Astrocyte (in vitro differentiated cells and primary cell): ENCODE measurements around the gene METTL22. TPM values are rescaled to one million over a fixed set of nuclear protein-coding genes. Genes with fewer than 3 reads are reported as not detected.

ENCODE experiments used
- DNase-seq: peaks from one replicate; pipeline ENCODE4 v3.0.0-alpha.2; 2010; ENCODE audit warnings: low read depth
- FAIRE-seq: peaks from 2 replicates; lab custom pipeline; 2011; peaks lifted over from hg19 to GRCh38; lab: Jason Lieb, UNC
- H2AFZ ChIP-seq: 2 replicates; pipeline ENCODE4 v1.6.0; 2012; ENCODE audit warnings: low read depth, low read length, inconsistent platforms
- H3K27ac ChIP-seq: 2 replicates; pipeline ENCODE4 v1.5.1; 2011; ENCODE audit warnings: low read depth, low read length, inconsistent platforms
- H3K27me3 ChIP-seq: 2 replicates; pipeline ENCODE4 v1.6.0; 2011; ENCODE audit warnings: low read length, inconsistent platforms; ENCODE audit not compliant: insufficient read depth
- H3K36me3 ChIP-seq: 2 replicates; pipeline ENCODE4 v1.5.1; 2011; ENCODE audit warnings: low read length, inconsistent platforms; ENCODE audit not compliant: insufficient read depth
- H3K4me1 ChIP-seq: 2 replicates; pipeline ENCODE4 v1.5.1; 2011; ENCODE audit warnings: low read length, inconsistent platforms; ENCODE audit not compliant: insufficient read depth
- H3K4me2 ChIP-seq: 2 replicates; pipeline ENCODE4 v1.6.0; 2012; ENCODE audit warnings: low read length, inconsistent platforms
- H3K4me3 ChIP-seq: 2 replicates; pipeline ENCODE4 v1.5.1; 2011; ENCODE audit warnings: low read depth, mild to moderate bottlenecking, low read length, inconsistent platforms; ENCODE audit not compliant: insufficient read depth
- H3K79me2 ChIP-seq: 2 replicates; pipeline ENCODE4 v1.6.0; 2012; ENCODE audit warnings: mild to moderate bottlenecking, low read length, inconsistent platforms; ENCODE audit not compliant: insufficient read depth
- H3K9ac ChIP-seq: 2 replicates; pipeline ENCODE4 v1.6.0; 2012; ENCODE audit warnings: mild to moderate bottlenecking, low read length, inconsistent platforms
- H3K9me3 ChIP-seq: 2 replicates; pipeline ENCODE4 v1.5.1; 2012; ENCODE audit warnings: low read depth, mild to moderate bottlenecking, low read length, inconsistent platforms; ENCODE audit not compliant: insufficient read depth
- H4K20me1 ChIP-seq: 2 replicates; pipeline ENCODE4 v1.6.0; 2012; ENCODE audit warnings: low read length, inconsistent platforms; ENCODE audit not compliant: insufficient read depth
- H3K27ac Mint-ChIP-seq: one replicate; pipeline ENCODE4 v1.8.0; 2021; ENCODE audit warnings: mild to moderate bottlenecking, mixed read lengths; ENCODE audit not compliant: unreplicated experiment
- H3K27me3 Mint-ChIP-seq: one replicate; pipeline ENCODE4 v1.8.0; 2021; ENCODE audit warnings: low read depth, mixed read lengths; ENCODE audit not compliant: unreplicated experiment
- H3K36me3 Mint-ChIP-seq: one replicate; pipeline ENCODE4 v1.8.0; 2021; ENCODE audit warnings: low read depth, mixed read lengths; ENCODE audit not compliant: unreplicated experiment
- H3K4me1 Mint-ChIP-seq: one replicate; pipeline ENCODE4 v1.8.0; 2021; ENCODE audit warnings: low read depth, mixed read lengths; ENCODE audit not compliant: unreplicated experiment
- H3K4me3 Mint-ChIP-seq: one replicate; pipeline ENCODE4 v1.8.0; 2021; ENCODE audit warnings: mild to moderate bottlenecking, moderate library complexity, mixed read lengths; ENCODE audit not compliant: unreplicated experiment
- H3K9me3 Mint-ChIP-seq: one replicate; pipeline ENCODE4 v1.8.0; 2021; ENCODE audit warnings: mild to moderate bottlenecking, mixed read lengths; ENCODE audit not compliant: unreplicated experiment
- CTCF ChIP-seq: IDR thresholded peaks from 2 replicates; pipeline ENCODE4 v1.5.1; 2011; ENCODE audit warnings: low read depth, mild to moderate bottlenecking, inconsistent platforms, low read length, moderate library complexity; ENCODE audit not compliant: insufficient read depth
- EZH2 ChIP-seq: IDR thresholded peaks from 2 replicates; pipeline ENCODE4 v1.6.1; 2012; ENCODE audit warnings: mild to moderate bottlenecking, low read length, inconsistent platforms; ENCODE audit not compliant: insufficient read depth
- total RNA-seq: library from RNA; stranded (reverse); gene quantifications from 2 replicates; pipeline ENCODE4 v1.2.1, GENCODE V29; 2021

METTL22 gene
- total RNA-seq, 1 donor from 2014 or later: 37.7 TPM

- Histone ChIP-seq H3K27me3 (no peaks in the 10 kb centered on the region), H2AFZ (no peak overlapping the region), H3K9me3 (peaks cover 10% of the 10 kb centered on the region), H3K36me3 (no peaks in the 10 kb centered on the region), H3K4me1 (no peaks in the 10 kb centered on the region), H3K9ac (no peak overlapping the region), H4K20me1 (peaks cover 9% of the 10 kb centered on the region), H3K79me2 (no peaks in the 10 kb centered on the region), H3K27ac (no peak overlapping the region), H3K4me2 (no peak overlapping the region), H3K4me3 (no peak overlapping the region)
- Mint-ChIP-seq H3K4me1 (peaks cover 12% of the 10 kb centered on the region), H3K9me3 (peaks cover 9% of the 10 kb centered on the region), H3K27ac (no peak overlapping the region), H3K36me3 (peaks cover 23% of the 10 kb centered on the region), H3K27me3 (no peaks in the 10 kb centered on the region), H3K4me3 (no peak overlapping the region)
- TF ChIP-seq CTCF: no peak
- TF ChIP-seq EZH2: no peak
- DNase-seq (no peak), FAIRE-seq (no peak)
Measured at GRCh38 chr16:8686031-8686621, 64.6 kb downstream of the METTL22 start.

DNA sequence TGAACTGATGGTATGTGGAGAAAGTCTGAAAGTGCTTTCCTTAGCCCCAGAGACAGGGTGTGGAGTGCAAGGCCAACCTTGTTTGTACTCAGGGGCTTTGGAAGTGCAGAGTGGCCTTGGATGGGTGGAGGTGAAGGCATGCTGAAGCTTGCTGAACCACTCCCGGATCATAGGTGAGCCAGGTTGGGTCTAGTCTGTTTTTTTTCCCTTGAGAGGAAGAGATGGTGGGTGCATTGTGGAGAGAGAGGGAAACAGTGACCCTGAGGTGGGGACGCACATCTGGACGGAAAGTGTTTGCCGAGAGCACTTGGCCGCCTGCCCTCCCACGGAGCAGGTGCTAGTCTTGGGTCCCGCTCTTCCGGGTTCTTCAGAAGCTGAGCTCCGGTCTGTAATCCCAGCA, 65.4 kb downstream of the METTL22 start:
- H3K4me2 ChIP-seq: no peak overlapping the region
- H3K27me3 ChIP-seq: no peaks in the 10 kb centered on the region
- no peak overlapping the region for H3K4me3 ChIP-seq
- Mint-ChIP-seq H3K9me3 (peaks cover 9% of the 10 kb centered on the region), H3K4me3 (no peak overlapping the region), H3K27me3 (no peaks in the 10 kb centered on the region), H3K27ac (no peak overlapping the region), H3K4me1 (peaks cover 12% of the 10 kb centered on the region), H3K36me3 (peaks cover 23% of the 10 kb centered on the region)
- DNase-seq (no peak), FAIRE-seq (no peak)
- peaks cover 10% of the 10 kb centered on the region for H3K9me3 ChIP-seq
- H2AFZ ChIP-seq: no peak overlapping the region
- no peak overlapping the region for H3K27ac ChIP-seq
- H3K36me3 ChIP-seq: no peaks in the 10 kb centered on the region
- H4K20me1 ChIP-seq: peaks cover 9% of the 10 kb centered on the region
- H3K4me1 ChIP-seq: no peaks in the 10 kb centered on the region
- H3K79me2 ChIP-seq: no peaks in the 10 kb centered on the region
- TF ChIP-seq CTCF (no peak), EZH2 (no peak)
- H3K9ac ChIP-seq: no peak overlapping the region

DNA sequence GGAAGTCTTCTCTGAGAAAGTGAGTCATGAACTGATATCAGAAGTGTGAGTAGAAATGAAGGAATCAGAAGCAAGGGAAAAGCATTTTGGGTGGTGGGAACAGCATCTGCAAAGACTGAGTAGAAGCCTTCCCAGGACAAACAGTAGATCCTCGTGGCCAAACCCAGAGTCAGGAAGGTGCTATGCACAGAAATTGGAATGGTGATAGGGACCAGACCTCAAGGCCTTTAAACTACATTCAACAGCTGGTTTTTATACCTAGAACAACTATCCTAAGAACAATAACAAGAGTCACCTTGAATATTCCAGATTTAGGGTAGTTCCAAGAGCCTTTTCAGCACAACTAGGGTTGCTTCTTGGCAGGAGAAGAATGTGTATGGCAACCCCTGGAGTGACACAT, 68.2 kb downstream of the METTL22 start:
- Histone ChIP-seq H3K27me3 (no peaks in the 10 kb centered on the region), H3K9ac (no peak overlapping the region), H3K79me2 (no peaks in the 10 kb centered on the region), H4K20me1 (peaks cover 9% of the 10 kb centered on the region), H3K9me3 (peaks cover 10% of the 10 kb centered on the region), H3K4me1 (no peaks in the 10 kb centered on the region), H3K4me3 (no peak overlapping the region), H3K27ac (no peak overlapping the region), H3K4me2 (no peak overlapping the region), H3K36me3 (no peaks in the 10 kb centered on the region), H2AFZ (no peak overlapping the region)
- Mint-ChIP-seq H3K27me3 (no peaks in the 10 kb centered on the region), H3K9me3 (peaks cover 9% of the 10 kb centered on the region), H3K27ac (no peak overlapping the region), H3K4me1 (peaks cover 12% of the 10 kb centered on the region), H3K36me3 (peaks cover 17% of the 10 kb centered on the region), H3K4me3 (no peak overlapping the region)
- TF ChIP-seq CTCF (no peak), EZH2 (no peak)
- FAIRE-seq: no peak
- DNase-seq: no peak
